NCI-H2029 (cell line): ENCODE data around the gene IL17D.
"Not testable (repeated sequence)": the region's sequence is repeated elsewhere in the genome, so short reads cannot be mapped to it uniquely, and the experiment has no call there.

Experiments
- DNase-seq: peaks from one replicate; lab custom pipeline; 2025; lab: John Stamatoyannopoulos, UW

Gene IL17D, protein sequence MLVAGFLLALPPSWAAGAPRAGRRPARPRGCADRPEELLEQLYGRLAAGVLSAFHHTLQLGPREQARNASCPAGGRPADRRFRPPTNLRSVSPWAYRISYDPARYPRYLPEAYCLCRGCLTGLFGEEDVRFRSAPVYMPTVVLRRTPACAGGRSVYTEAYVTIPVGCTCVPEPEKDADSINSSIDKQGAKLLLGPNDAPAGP

DNA sequence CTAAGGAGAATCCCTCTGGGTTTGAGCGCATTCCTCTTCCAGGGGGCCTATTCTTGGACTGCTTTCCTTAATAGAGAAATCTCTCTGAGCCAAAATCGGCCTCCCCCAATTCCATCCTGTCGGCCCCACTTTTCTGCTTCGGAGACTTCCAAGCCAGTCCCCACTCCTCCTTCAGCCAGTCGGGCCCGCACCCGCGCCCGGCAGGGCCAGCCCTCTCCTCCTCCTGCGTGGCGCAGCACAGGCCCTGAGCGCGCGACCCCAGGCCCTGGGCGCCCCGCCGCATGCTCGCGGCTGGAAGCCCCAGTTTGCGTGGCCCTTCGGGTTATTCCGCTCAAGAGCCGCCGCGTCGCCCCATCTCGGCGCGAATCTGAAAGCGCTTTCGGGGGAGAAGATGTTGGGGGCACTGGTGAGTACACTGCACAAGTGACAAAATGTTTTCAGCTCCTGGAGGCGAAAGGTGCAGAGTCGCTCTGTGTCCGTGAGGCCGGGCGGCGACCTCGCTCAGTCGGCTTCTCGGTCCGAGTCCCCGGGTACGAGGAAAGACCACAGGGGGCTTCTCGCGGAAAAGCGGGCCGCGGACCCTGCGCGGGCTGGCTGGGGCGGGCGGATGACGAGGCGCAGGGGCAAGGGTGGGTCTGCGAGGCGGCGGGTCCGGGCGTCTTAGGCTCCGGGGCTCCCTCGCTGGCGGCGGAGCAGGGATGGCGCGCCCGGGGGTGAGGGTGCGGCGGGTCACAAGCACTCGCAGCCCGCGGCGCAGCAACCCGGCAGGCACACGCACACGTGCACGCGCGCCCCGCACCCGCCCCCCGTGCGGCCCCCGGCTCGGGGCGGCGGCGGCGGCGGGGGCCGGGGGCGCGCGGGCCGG lies at the start of gene IL17D:
Gene IL17D (plus strand): TSS at position 785 of the 865 bp plus-strand sequence. CDS start 303 bp downstream, outside the sequence.
- no peak for DNase-seq

DNA sequence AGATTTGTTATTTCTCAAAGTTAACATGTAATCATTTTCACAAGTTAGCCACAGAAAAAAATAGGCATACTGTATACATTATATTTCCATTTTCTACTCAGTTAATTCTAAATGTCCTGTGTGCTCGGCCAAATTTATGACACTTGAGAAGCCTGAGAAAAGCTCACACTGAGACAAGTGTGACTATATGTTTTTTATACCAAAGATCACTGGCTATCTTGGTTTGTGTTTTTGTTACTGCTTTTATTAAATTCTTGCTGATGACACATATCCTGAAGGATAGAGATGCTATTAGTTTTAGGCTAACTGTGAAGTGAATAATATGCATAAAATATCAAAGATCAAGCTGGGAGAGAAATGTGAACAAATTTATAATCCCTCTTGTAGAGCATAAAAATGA lies 49.3 kb upstream of the IL17D start:
- DNase-seq: no peak

DNA sequence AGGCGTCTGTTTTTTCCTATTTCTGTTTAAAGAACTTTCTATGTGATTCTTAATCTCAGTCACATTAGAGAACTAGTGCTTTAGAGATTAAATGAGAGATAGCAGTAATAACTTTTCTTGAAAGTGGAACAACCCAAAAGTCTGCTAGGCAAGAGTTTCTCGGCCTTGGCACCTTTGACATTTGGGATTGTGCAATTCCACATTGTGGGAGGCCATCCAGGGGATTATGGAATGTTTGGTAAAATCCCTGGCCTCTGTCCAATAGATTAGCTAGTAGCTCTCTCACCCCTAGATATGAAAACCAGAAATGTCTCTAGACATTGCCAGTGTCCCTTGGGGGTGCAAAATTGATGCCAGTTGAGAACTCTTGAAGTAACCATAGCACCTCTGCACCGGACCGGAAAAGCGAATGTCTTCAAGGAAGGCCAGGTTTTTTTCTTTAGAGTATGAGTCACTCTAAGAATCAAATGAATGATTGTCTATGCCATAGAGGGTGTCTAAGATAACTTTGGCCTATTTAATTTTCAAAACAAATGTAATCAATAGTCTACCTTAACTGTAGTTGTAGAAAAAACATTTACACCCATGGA lies 45.0 kb upstream of the IL17D start:
- DNase-seq: no peak

DNA sequence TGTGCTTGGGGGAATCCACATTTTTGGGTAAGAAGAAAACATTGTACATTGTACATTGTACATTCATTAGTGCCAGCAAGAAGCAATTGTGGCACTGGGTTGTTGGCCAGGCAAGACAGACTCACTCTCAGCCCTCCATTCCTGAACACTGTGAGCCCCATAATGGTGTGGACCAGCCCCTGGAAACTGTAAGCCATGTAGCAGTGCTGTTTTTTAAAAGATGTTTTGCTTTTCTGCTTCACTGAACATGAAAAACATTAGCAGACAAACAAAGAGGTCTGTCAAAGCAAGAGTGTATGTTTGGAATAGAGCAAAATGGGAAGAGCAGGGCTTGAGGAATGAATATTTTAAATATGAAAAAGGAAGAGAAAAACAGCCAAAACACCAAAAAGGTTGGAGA lies 39.1 kb upstream of the IL17D start:
- no peak for DNase-seq

DNA sequence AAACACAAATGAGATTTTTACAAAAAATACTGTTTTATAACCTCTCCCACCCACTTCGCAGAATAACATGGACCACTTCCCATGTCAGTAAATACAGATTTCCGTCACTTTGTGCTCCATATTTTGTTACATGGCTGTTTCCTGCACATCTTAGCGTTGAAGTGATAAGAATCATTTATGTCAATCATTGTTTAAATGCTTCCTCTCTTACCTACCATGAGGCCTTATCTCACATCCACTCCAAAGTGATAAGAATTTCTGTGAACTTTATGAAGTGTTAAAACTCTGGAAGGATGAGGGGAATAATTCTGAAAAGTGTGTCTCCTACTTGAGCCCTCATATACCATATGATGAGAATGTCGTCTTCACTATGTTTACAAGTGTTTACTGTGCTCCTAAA lies 36.6 kb upstream of the IL17D start:
- DNase-seq: no peak

DNA sequence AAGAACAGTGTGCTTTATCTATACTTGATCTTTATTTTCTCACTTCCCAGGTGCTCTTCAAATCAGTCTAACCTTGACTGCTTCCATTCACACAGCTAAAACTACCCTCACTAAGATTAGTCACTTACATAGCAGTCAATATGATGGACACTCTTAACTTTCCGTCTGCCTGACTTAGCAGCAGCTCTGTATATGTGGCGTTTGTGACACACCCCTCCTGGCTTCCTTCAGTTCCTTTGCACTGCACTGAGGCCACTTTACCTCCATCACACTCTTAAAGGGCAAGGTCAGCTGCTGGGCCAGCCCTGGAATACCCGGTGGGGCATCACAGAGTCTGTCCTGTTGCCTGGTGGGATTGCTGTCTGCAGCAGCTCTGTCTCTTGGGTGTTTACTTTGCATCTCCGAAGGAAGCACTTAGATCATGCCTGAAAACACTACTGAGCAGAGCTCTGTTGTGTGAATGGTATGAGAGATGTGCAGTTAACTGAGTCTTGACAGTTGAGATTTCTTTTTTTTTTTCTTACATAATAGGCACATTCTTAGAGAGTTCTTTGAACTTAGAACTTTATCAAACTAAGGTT lies 35.6 kb upstream of the IL17D start:
- no peak for DNase-seq

DNA sequence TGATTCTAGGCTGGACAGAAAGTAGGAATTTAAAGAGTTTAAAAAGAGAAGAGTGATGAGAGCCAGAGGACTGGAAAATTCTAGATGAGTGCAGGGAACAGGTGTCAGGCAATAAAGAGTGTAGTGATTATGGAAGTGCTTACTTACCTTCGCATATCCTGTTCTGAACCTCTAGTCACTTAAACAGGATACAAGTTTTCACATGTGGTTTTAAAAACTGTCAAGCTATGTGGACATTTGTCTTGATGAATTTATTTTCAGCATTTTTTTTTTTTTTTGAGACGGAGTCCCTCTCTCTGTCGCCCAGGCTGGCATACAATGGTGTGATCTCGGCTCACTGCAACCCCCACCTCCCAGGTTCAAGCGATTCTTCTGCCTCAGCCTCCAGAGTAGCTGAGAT lies 34.3 kb upstream of the IL17D start:
- DNase-seq: no peak

DNA sequence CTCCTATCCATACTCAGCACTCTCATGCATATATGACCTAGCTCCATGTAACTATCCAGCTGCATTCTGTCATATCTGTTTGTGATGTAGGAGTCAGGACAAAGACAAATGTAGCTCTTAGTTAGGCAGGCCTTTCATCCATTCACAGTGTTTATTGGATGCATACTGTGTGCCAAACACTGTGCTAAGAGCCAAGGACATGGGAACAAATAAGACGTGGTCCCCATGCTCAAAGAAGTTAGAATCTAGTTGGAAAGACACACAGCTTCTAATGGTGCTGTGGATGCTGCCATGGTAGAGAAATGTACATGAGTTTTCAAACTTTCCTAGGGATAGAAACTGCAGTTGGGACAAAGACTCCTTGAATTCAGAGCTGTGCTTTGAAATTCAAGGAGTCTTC lies 31.7 kb upstream of the IL17D start:
- no peak for DNase-seq

DNA sequence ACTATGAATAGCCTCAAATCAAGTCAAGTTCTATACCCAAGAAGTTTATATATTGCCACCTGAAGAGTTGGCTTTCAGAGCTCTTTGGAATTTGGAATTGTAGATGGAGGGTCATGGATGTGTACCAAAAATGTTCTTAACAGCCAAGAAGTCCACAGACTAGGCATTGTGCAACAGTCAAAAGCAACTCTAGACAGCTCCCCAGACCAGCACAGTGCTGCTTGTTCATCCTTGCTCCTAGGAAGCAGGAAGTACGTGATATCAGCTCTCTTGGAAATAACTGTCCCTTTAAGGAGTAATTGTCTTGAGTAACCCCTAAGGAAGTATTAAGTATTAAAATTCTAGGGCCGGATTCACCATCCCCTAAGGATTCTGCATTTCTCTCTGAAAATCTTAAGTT lies 30.7 kb upstream of the IL17D start:
- no peak for DNase-seq

DNA sequence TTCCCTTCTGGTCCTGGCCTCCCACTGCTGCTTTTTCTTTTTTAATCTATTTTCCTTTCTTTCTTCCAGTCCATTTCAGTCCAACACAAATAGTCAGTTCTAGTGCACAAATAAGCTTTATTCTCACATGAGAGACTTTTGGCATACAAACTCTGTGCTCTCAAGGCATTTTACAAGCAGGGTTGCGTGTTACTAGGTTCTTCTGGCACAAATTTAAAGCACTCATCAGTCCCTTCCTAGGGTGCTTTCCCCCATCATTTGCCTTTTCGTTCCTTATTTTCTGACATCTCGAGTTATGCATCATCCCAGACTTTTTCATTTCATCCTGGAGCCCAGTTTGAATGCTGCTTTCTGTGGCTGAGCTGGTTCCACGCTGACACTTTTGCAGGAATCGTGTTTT lies 29.8 kb upstream of the IL17D start:
- no peak for DNase-seq

DNA sequence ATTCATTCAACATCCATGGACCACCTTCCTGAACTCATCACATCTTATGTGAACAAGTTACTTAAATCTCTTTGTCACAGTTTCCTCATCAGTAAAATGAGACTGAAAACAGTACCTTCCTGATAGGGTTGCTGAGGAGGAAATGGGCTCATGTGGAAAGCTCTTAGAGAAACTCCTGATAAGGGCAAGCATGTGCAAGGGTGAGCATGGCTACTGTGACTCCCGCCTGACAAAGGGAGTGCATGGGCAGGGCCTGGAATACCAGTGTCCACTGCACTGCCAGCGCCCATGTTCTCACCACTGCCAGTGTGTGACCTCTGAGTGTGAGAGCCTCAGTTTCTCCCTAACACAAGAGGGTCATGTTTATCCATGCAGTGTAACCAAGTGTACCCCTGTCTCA lies 27.3 kb upstream of the IL17D start:
- no peak for DNase-seq

DNA sequence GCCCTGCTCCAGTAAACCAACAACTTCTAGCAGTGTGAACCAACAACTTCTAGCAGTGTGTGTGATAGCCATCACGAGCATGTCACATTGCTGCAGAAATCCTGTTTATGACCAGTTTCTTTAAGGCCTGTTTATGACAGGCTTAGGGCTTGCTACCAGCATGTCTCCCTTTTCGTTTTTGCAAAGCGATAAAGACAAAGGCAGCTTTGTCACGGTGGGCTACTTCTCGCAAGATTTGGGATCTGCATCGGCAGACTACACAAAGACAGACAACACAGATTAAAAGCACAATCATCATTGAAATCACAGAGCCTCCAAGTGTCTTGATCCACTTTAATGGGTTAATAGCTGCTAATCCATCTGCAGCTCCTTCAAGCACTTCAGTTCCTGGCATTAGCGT lies 24.9 kb upstream of the IL17D start:
- not testable (repeated sequence) for DNase-seq

DNA sequence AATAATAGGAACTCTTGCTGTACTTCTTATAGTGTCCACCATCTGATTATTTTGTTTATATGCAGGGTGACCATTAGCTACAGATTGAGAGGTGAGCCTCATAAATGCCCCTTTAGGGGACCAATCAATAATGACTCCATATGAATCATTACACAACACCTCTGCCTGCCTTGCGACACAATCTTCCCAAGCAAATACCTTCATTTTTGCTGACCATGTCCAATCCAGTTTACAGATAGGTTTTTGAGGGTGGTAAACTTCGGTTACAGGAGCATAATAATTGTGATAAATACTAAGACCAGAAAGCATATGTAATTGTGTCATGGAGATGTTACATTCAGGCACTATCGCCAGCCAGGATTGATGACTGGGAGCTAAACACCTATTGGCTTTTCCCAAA lies 23.6 kb upstream of the IL17D start:
- DNase-seq: no peak

DNA sequence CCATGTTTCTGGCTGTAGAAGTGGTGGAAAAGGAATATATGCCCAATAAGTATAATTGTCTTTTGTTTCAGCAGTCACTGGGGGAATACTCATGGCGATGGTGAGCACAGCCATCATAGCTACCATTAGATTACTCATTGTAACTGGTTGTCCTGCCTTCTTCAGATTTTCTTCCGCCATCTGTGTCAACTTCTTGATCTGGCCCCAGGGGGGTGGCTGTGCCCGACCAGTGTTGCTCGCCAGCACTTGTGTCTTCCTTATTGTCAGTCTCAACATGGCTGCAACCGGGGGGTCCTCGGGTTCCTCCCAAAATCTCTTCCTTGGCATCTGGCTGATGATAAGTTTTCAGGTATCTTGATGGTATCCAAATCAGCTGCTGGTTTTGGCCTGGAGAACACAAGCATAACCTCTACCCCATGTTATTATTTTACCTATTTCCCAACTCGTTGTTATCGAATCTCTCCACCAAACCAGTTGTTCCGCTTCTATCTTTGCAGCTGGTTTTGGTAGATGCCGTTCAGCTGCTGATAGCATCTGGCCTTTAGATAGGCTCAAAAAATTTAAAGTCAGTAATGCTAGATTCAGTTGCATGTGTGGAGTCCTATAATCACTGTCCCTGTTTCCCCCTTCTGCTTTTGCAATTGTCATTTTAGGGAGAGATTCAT lies 23.0 kb upstream of the IL17D start:
- DNase-seq: no peak

DNA sequence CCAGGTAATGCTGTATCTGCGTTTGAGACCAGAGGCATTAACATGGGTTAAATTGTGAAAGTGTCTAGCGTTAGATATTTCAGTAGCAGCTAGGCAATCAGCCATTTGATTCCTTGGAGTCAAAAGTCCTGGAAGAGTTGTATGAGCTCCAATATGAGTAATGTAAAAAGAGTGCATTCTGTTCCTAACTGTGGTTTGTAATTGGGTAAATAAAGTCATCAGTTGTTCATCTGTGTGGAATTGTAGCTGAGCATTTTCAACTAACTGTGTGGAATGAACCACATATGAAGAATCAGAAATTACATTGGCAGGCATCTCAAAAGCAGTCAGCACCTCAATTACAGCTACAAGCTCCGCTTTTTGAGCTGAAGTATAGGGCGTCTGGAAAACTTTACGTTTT lies 22.0 kb upstream of the IL17D start:
- not testable (repeated sequence) for DNase-seq

DNA sequence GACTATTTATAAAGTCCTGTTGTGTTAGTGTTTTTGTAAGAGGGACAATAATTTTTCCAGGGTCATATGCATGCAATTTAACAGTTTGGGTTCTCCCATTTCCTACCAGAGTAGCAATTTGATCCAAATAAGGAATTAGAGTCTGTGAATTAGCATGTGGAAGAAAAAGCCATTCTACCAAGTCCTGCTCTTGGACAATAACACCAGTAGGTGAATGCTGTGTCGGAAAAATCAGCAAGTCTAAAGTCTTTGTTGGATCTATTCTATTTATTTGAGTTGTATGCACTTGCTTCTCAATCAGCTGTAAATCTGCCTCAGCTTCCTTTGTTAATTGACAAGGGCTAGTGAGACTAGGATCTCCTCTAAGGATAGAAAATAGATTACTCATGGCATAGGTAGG lies 21.4 kb upstream of the IL17D start:
- no peak for DNase-seq

DNA sequence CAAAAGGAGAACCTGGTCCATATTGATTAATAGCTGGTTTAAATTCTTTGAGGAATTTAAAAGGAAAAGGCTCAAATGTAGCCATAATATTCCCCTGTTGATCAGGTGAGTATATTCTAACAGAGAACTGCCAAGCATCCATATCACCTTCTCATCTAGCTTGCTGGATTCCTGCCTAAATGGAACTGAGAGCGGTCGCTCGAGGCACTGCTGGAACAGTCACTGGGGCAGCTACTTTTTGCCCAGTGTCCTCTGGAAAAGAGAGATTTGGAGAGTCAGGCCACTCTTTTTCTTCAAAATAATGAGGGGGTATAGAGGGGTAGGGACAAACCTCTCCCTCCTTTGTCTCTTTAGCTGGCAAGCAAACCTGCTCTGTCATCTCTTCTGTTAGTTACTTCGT lies 19.5 kb upstream of the IL17D start:
- DNase-seq: no peak

DNA sequence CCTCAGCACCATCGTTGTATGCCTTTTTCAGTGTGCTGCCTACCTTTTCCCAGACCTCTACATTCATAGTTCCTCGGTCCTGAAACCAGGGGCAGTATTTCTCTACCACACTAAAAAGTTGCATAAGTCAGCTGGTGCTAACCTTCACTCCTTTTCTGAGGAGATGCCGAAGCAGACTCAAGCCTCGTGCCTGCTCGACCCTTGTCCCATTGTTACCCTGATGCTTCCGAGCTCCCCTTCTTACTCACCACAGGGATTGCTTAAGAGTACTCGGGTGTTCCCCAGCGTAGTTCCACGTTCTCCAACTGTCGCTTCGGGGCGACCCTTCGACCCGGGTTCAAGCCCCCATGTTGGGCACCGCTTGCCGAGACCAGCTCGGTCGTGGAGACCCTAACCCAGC lies 19.0 kb upstream of the IL17D start:
- no peak for DNase-seq

DNA sequence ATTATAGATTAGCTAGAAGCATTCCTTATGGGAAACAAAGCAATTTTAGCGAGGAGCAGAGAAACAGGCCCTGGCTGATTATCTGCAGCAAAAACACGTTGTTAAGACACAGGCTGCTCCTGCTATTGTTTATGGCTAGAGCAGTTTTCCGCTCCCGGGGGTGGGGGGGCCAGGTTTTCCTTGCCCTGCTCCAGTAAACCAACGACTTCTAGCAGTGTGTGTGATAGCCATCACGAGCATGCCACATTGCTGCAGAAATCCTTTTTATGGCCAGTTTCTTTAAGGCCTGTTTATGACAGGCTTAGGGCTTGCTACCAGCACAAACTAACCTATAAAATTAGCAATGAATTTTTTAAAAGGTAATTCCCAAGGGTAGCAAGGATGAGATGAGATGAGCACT lies 18.4 kb upstream of the IL17D start:
- DNase-seq: no peak

DNA sequence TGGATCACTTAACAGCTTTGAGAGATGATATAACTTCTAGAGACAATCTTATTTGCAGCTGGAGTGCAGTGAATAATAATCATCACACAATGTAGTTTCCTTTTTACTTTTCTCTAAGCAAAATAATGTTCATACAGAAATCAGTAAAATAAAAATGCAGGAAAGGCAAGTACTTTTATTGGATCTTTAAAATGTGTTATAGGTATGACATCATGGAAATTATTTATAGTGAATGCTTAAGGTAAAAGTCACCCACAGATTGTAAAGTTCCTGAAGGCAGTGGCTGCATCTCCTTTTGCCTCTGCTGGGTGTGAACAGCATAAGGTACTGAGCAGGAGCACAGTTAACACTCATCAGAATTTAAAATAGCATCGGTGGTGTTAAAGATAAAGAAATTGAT lies 17.3 kb upstream of the IL17D start:
- no peak for DNase-seq

DNA sequence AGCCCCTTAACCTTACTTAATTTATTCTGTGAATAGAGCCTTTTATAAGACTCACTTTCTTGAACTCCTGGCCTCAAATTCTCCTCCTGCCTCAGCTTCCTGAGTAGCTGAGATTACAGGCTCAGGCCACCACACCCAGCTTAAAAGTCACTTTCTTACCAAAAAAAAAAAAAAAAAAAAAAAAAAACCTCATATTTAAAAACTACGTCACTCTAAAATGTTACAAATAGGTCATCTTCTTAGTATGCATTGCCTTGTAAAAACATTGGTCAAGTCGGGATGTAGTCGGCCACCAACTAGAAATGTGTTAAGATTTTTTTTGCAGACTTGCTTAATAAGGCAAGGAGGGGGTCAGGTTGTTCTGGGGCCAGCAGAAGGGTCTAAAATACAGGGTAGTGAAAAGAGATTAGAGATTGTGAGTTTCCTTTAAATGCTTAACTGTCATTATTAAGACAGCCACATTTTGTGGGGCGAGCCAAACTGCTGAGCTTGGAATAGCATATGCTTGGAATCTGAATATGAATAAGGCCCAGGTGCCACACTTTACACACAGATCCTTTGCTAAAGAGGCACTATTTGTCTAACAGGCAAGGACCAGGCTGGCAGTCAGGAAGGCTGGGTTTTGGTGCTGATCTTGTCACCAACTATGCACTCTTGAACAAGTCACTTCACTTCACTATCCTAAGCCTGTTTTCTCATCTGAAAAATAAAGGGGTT lies 16.5 kb upstream of the IL17D start:
- no peak for DNase-seq

DNA sequence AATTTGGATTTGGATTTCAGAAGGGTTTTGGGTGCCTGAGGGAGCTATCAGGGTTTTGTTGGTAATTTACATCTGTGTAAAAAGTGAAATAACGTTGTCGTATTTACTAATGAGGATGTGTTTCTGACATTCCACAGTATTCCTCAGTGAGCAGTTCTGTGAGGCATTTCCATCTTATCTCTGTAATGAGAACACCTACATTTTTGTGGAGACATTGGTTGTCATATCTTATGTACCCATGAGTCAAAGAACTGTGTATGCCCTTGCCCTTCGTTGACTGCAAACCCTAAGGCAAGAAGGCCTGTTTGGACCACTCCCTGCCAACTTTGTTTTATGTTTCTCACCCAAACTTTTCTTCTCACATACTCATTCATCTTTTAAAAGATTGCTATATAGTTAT lies 14.2 kb upstream of the IL17D start:
- DNase-seq: no peak
